HG03469 (cell line): ENCODE measurements around the gene DLG2.
"Not testable (repeated sequence)": the region's sequence is repeated elsewhere in the genome, so short reads cannot be mapped to it uniquely, and the experiment has no call there.

Experiments
- ATAC-seq: cut with Tn5 transposase; IDR thresholded peaks from one replicate; pipeline ENCODE4 v1.9.1; 2021; ENCODE audit warnings: mild to moderate bottlenecking, moderate library complexity, moderate number of reproducible peaks; ENCODE audit not compliant: unreplicated experiment

The DLG2 gene

GRCh38 chr11:85349539-85349938 is 277.6 kb downstream of the DLG2 start:
- ATAC-seq: not testable (repeated sequence)

- no peak for ATAC-seq
Observed at GRCh38 chr11:85348945-85349344, 278.2 kb downstream of the DLG2 start.

DNA sequence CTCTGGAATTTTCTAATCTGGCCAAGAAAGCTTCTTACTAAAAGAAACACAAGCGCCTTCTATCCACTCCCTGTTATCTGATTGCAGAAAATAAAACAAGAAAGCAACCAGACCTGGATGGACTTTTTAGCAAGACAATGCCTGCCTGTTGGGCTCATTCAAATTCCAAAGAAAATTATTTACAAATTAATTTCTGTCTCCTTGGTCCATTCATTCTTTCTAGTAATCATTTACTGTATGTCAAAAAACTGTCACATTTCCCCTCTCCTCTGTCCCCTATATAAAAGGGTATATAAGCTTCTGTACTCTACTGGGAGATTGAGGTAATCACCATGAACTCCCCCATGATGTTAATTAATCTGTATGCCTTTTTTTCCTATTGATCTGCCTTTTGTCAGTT is 279.9 kb downstream of the DLG2 start:
- no peak for ATAC-seq

- no peak for ATAC-seq
Observed at GRCh38 chr11:85346484-85346883, 280.7 kb downstream of the DLG2 start.

- ATAC-seq: not testable (repeated sequence)
Observed at GRCh38 chr11:85340846-85341245, 286.3 kb downstream of the DLG2 start.

- ATAC-seq: no peak
Observed at GRCh38 chr11:85318573-85318972, 308.6 kb downstream of the DLG2 start.

GRCh38 chr11:85316967-85317366 is 310.2 kb downstream of the DLG2 start:
- ATAC-seq: peak; percentile 97

- ATAC-seq: no peak
Observed at GRCh38 chr11:85313741-85314140, 313.4 kb downstream of the DLG2 start.

DNA sequence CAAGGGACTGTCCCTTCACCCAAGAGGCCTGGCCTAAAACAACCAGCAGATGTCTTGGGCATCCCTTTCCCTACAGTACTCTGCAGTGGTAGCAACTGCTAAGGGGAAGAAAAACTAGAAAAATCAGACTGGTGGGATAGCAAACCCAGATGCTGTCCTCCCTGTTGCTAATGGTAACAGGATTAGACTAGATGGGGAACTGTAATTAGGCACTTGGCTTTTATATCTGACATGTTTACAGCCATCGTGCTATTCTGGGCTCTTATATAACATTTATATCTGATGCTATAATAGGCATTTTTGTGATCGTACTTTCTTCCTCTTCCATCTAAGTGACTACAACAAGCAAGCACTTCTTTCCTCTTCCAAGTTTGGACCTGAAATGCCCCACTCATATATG is 316.7 kb downstream of the DLG2 start:
- ATAC-seq: no peak

- ATAC-seq: no peak
Observed at GRCh38 chr11:85307366-85307765, 319.8 kb downstream of the DLG2 start.

- ATAC-seq: no peak
Observed at GRCh38 chr11:85301895-85302678, 325.1 kb downstream of the DLG2 start.

DNA sequence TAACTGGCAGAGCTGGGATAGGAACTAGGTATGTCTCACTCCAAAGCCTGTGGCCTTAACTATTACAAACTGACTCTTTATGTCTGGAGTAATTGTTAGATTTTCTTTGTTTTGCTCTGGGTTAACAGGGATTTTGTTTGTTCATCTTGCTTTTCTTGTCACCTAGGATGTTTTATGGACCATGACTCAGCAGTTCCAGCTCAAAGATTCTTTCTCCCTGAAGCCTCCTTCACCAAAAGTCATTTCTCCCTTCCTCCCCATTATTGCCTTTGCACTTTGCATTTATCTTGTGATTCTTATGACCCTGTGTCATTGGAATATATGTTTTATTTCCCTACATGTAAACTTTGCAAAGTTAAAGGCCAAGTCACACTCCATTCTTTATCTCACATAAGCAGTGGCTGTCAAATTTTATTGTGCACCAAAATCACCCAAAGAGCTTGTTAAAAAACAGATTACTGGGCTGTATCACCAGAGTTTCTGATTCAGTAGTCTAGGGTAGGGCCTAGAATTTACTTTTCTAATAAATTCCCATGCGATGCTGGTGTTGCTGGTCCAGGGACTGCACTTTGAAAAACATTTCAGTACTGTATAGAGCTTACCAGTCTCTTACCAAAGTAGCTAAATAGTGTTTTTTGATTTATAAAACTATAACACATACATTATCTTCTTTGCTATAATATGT is 327.7 kb downstream of the DLG2 start:
- no peak for ATAC-seq

- ATAC-seq: no peak
Observed at GRCh38 chr11:85295694-85296271, 331.4 kb downstream of the DLG2 start.

DNA sequence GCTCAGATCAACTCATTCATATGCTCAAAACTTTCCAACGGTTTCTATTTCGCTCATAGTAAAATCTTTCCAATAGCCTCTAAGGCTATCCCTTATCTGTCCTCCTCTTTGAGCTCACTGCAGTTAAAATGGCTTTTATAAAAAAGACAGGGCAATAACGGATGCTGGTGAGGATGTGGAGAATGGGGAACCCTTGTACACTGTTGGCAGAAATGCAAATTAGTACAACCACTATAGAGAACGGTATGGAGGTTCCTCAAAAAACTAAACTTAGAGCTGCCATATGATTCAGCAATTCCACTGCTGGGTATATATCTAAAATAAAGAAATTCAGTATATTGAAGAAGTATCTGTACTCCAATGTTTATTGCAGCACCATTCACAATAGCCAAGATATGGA is 345.6 kb downstream of the DLG2 start:
- ATAC-seq: no peak

DNA sequence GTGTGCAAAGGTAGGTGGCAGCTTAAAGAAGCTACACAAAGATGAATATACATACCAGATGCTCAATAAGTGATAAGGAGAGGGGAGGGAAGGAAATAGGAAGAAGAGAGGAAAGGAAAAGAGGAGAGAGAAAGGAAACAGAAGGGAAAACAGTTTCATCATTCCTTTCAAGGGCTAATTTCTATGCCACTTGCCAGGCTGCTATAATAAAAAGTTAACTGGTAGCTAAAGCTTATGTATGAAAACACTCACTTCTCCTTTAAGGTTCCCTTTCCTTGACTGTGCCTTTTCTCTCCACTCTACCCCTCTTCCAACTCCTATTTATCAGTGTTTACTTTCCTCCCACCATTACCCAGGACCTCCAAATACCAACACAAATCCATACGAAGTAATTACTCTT is 347.9 kb downstream of the DLG2 start:
- ATAC-seq: no peak

DNA sequence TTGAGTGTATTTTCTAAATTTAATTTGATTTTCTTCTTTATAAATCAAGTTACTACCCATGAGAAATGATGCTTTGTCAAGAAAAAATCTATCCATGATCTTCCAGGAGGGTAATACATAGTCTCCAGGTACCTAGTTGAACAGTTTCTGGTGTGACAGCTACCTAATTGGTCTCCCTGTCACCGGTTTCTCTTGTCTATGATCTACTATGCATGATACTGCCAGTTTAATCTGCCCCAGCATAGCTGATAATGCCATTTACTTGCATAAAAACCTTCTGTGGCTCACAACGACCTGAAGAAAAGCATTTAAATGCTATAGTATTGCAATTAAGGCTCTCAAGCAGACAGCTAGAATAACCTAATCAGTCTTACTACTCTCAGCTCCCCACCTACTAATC is 349.5 kb downstream of the DLG2 start:
- no peak for ATAC-seq

DNA sequence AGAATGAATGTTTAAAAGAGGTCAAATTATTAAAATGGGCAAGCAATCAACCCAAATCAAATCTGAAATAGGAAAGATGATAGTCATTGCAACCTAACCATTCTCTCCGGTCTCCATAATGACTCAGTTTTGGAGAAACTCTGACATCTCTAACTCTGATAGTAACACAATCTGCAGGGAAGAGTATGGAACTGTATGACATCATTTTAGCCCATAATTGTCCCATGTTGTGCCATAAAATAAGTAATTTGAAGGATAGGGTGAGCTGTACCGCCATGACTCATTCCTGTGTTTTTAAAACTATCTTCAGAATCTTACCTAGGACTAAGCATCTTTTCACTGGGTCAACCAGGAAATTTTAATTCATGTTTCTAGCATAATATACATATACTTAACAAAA is 350.8 kb downstream of the DLG2 start:
- ATAC-seq: no peak

GRCh38 chr11:85270315-85270714 is 356.8 kb downstream of the DLG2 start:
- ATAC-seq: not testable (repeated sequence)

GRCh38 chr11:85269109-85269508 is 358.0 kb downstream of the DLG2 start:
- no peak for ATAC-seq

DNA sequence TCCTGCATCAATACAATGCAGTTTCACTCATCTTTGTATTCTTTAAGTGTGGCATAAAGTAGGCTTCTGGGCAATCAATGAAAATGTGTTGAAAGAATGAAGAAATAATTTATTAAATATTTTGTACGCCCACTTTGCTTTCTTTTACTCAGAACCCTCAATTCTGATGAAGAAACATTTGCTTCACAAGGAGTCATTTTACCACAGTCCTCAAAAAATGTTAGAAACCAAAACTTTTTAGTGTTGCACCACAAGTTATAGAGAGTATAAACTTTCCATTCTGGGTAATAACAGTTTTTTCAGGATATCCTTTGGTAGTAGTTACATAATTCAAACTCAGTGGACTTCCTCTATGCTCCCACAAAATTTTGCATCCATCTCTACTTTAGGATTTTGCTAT is 360.5 kb downstream of the DLG2 start:
- no peak for ATAC-seq

DNA sequence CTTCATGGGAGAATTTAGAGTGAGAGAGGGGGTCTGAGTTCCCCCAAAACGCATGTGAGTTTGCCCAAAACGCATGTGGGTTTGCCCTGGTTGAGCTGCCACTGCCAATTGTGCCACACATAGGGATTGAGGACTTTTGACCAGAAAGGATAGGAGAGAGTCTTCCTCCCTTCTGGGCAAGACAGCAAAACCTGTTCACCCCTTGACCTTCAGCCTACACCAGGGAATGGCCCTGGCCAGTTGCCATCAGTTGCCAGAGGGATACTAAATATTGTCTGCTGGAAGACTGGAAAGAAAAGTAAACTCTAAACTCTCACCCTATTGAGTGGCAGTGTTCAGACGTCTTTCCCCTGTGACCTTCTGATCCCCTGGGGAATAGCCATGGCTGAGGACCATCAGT is 363.8 kb downstream of the DLG2 start:
- no peak for ATAC-seq

- ATAC-seq: peak; percentile 59
Observed at GRCh38 chr11:85257837-85258236, 369.3 kb downstream of the DLG2 start.
